Measurements from ENCODE around the gene CPNE7. TPM values are rescaled to one million over a fixed set of nuclear protein-coding genes. Genes with fewer than 3 reads are reported as not detected.

The CPNE7 gene
- polyA plus RNA-seq, 1 donor from 2014 or later: 0.15 TPM

- H3K9me3 ChIP-seq (ENCODE audit: low read length): no peaks in the 10 kb centered on the region
- H3K27me3 ChIP-seq (ENCODE audit: insufficient read depth, low read depth, low read length): no peaks in the 10 kb centered on the region
- H3K79me2 ChIP-seq (replicated peaks; ENCODE audit: insufficient read depth, low read length): no peaks in the 10 kb centered on the region
- H2AFZ ChIP-seq (ENCODE audit: low read depth, low read length): no peak overlapping the region
- no peak overlapping the region for H3K4me2 ChIP-seq (ENCODE audit: low read length)
- H3K9ac ChIP-seq (ENCODE audit: low read length): no peak overlapping the region
- H3K27ac ChIP-seq (ENCODE audit: low read length): no peak overlapping the region
- H3K4me3 ChIP-seq (ENCODE audit: low read length): no peak overlapping the region
- H3K9me2 ChIP-seq (ENCODE audit: insufficient read depth, low read length): no peaks in the 10 kb centered on the region
- H4K20me1 ChIP-seq (ENCODE audit: insufficient read depth): no peaks in the 10 kb centered on the region
- no peaks in the 10 kb centered on the region for H3K36me3 ChIP-seq (ENCODE audit: insufficient read depth, low read length)
- TF ChIP-seq EZH2 (IDR thresholded peaks at IDR 0.05; ENCODE audit: borderline replicate concordance, insufficient read depth, low read length, poor library complexity, severe bottlenecking): no peak
- no peaks in the 10 kb centered on the region for H3F3A ChIP-seq (ENCODE audit: insufficient read depth, low read length, poor library complexity, severe bottlenecking)
Observed at GRCh38 chr16:89643769-89644300, 68.3 kb downstream of the CPNE7 start.

DNA sequence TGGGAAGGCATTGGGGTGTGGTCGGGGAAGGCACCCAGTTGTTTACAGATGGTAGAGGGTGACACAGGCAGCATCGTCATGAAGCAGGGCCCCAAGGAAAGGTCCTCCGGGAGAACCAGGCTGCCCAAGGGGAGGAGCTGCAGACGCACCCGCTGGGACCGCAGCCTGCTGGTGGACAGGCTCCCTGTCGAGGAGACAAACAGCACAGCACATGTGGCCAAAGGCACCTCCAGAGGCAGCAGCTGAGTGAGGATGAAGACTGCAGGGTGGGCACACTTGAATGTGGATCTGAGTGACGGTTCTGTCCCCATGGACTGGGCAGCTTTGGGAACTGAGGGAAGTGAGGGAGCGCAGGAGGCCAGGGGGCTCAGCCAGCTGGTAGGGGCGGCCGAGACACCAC is 69.6 kb downstream of the CPNE7 start:
- Histone ChIP-seq H3K27ac (ENCODE audit: low read length) (no peak overlapping the region), H3K9ac (ENCODE audit: low read length) (no peak overlapping the region), H3K36me3 (ENCODE audit: insufficient read depth, low read length) (no peaks in the 10 kb centered on the region), H3K4me2 (ENCODE audit: low read length) (no peak overlapping the region), H2AFZ (ENCODE audit: low read depth, low read length) (no peak overlapping the region), H3K9me3 (ENCODE audit: low read length) (no peaks in the 10 kb centered on the region), H3K9me2 (ENCODE audit: insufficient read depth, low read length) (no peaks in the 10 kb centered on the region), H3F3A (ENCODE audit: insufficient read depth, low read length, poor library complexity, severe bottlenecking) (no peaks in the 10 kb centered on the region), H3K79me2 (replicated peaks; ENCODE audit: insufficient read depth, low read length) (no peaks in the 10 kb centered on the region), H3K27me3 (ENCODE audit: insufficient read depth, low read depth, low read length) (no peaks in the 10 kb centered on the region), H3K4me3 (ENCODE audit: low read length) (no peak overlapping the region), H4K20me1 (ENCODE audit: insufficient read depth) (no peaks in the 10 kb centered on the region)
- TF ChIP-seq RAD21 (conservative IDR thresholded peaks at IDR 0.05) (no peak), SMC3 (conservative IDR thresholded peaks at IDR 0.05; ENCODE audit: poor library complexity) (no peak), POLR2AphosphoS5 (IDR thresholded peaks at IDR 0.05) (no peak), TAF1 (IDR thresholded peaks at IDR 0.05; ENCODE audit: low read depth) (no peak), MXI1 (conservative IDR thresholded peaks at IDR 0.05; ENCODE audit: poor library complexity, severe bottlenecking) (no peak), EP300 (conservative IDR thresholded peaks at IDR 0.05; ENCODE audit: poor library complexity, severe bottlenecking) (no peak), CTCF (IDR thresholded peaks at IDR 0.05; ENCODE audit: poor library complexity, severe bottlenecking) (no peak), EZH2 (IDR thresholded peaks at IDR 0.05; ENCODE audit: borderline replicate concordance, insufficient read depth, low read length, poor library complexity, severe bottlenecking) (no peak)
- TF ChIP-seq, protein P1, sequence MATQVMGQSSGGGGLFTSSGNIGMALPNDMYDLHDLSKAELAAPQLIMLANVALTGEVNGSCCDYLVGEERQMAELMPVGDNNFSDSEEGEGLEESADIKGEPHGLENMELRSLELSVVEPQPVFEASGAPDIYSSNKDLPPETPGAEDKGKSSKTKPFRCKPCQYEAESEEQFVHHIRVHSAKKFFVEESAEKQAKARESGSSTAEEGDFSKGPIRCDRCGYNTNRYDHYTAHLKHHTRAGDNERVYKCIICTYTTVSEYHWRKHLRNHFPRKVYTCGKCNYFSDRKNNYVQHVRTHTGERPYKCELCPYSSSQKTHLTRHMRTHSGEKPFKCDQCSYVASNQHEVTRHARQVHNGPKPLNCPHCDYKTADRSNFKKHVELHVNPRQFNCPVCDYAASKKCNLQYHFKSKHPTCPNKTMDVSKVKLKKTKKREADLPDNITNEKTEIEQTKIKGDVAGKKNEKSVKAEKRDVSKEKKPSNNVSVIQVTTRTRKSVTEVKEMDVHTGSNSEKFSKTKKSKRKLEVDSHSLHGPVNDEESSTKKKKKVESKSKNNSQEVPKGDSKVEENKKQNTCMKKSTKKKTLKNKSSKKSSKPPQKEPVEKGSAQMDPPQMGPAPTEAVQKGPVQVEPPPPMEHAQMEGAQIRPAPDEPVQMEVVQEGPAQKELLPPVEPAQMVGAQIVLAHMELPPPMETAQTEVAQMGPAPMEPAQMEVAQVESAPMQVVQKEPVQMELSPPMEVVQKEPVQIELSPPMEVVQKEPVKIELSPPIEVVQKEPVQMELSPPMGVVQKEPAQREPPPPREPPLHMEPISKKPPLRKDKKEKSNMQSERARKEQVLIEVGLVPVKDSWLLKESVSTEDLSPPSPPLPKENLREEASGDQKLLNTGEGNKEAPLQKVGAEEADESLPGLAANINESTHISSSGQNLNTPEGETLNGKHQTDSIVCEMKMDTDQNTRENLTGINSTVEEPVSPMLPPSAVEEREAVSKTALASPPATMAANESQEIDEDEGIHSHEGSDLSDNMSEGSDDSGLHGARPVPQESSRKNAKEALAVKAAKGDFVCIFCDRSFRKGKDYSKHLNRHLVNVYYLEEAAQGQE (IDR thresholded peaks at IDR 0.05; ENCODE audit: borderline replicate concordance): no peak
